Bone marrow (tissue), 2 donors: ENCODE measurements around the gene PDC.

ENCODE experiments used
- DNase-seq, 2 donors: peaks; one replicate each; lab custom pipeline; 2025; lab: John Stamatoyannopoulos, UW

Gene PDC

GRCh38 chr1:186461014-186461413 lies at the start of gene PDC:
TSS of gene PDC (minus strand) at chr1:186461114. CDS start at chr1:186449459, 11,655 bp downstream.
- no peak for DNase-seq

- DNase-seq: no peak
Measured at GRCh38 chr1:186503190-186503589, 42.3 kb upstream of the PDC start.

GRCh38 chr1:186502087-186502486 lies 41.2 kb upstream of the PDC start:
- DNase-seq: no peak

- no peak for DNase-seq
Measured at GRCh38 chr1:186500804-186501203, 39.9 kb upstream of the PDC start.

- no peak for DNase-seq
Measured at GRCh38 chr1:186499571-186499970, 38.7 kb upstream of the PDC start.

- no peak for DNase-seq
Measured at GRCh38 chr1:186498695-186499389, 37.9 kb upstream of the PDC start.

- no peak for DNase-seq
Measured at GRCh38 chr1:186498071-186498470, 37.2 kb upstream of the PDC start.

GRCh38 chr1:186497651-186498050 lies 36.7 kb upstream of the PDC start:
- DNase-seq: no peak

GRCh38 chr1:186496171-186496851 lies 35.4 kb upstream of the PDC start:
- no peak for DNase-seq

- DNase-seq: no peak
Measured at GRCh38 chr1:186494832-186495271, 33.9 kb upstream of the PDC start.

GRCh38 chr1:186492531-186493291 lies 31.8 kb upstream of the PDC start:
- no peak for DNase-seq

- no peak for DNase-seq
Measured at GRCh38 chr1:186491336-186491735, 30.4 kb upstream of the PDC start.

- DNase-seq: no peak
Measured at GRCh38 chr1:186487163-186487562, 26.2 kb upstream of the PDC start.

- no peak for DNase-seq
Measured at GRCh38 chr1:186486061-186486460, 25.1 kb upstream of the PDC start.

- DNase-seq: no peak
Measured at GRCh38 chr1:186483561-186483960, 22.6 kb upstream of the PDC start.

- peak; percentile 7 to 54 for DNase-seq
Measured at GRCh38 chr1:186482661-186483255, 21.8 kb upstream of the PDC start.

- DNase-seq: no peak
Measured at GRCh38 chr1:186481303-186481888, 20.5 kb upstream of the PDC start.

- DNase-seq: no peak
Measured at GRCh38 chr1:186479162-186479561, 18.2 kb upstream of the PDC start.

GRCh38 chr1:186476264-186477040 lies 15.5 kb upstream of the PDC start:
- DNase-seq: no peak

- no peak for DNase-seq
Measured at GRCh38 chr1:186474208-186474607, 13.3 kb upstream of the PDC start.

GRCh38 chr1:186473047-186473446 lies 12.1 kb upstream of the PDC start:
- DNase-seq: no peak
